Lower lobe of right lung (tissue), 2 donors: ENCODE results near the gene ROR1. TPM values are rescaled to one million over a fixed set of nuclear protein-coding genes. Genes with fewer than 3 reads are reported as not detected.

Experiments used
- ATAC-seq, 2 donors: fragments of 200-7000 bp; cut with Tn5 transposase; one replicate each; pipeline ENCODE4 v1.9.1; 2020 to 2022; ENCODE audit warnings: mild to moderate bottlenecking in 2 of 2, moderate library complexity in 2 of 2
- DNase-seq: peaks from one replicate; pipeline ENCODE4 v3.0.0-alpha.2; 2020
- H3K27ac ChIP-seq: fragments of 200-600 bp; one replicate; pipeline ENCODE4 v1.8.0; 2022
- H3K27me3 ChIP-seq: fragments of 200-600 bp; one replicate; pipeline ENCODE4 v1.8.0; 2022; ENCODE audit warnings: low read depth
- H3K36me3 ChIP-seq: fragments of 200-600 bp; one replicate; pipeline ENCODE4 v1.8.0; 2022; ENCODE audit warnings: mild to moderate bottlenecking
- H3K4me1 ChIP-seq: fragments of 200-600 bp; one replicate; pipeline ENCODE4 v1.8.0; 2022
- H3K4me3 ChIP-seq: fragments of 200-600 bp; one replicate; pipeline ENCODE4 v1.8.0; 2022; ENCODE audit warnings: mild to moderate bottlenecking
- H3K9me3 ChIP-seq: fragments of 200-600 bp; one replicate; pipeline ENCODE4 v1.8.0; 2022
- CTCF ChIP-seq: fragments of 200-600 bp; IDR thresholded peaks from one replicate; pipeline ENCODE4 v1.8.0; 2022; ENCODE audit warnings: antibody characterized with exemption, mild to moderate bottlenecking
- intact Hi-C: fragments of 100-400 bp; cut with DNase I; formaldehyde crosslinking; loops from one replicate; pipeline ENCODE4 v1.11.0; 2022
- total RNA-seq: library from RNA; stranded (reverse); fragmentation: NEBNext Ultra II Directional; extraction: Animal tissue kit (Norgen Biotek cat#: 25700); gene quantifications from one replicate; pipeline ENCODE4 v1.2.1, GENCODE V29; 2021
- donor health status: DM: no; HTN: yes; CAD: no; lungs with severe emphysema.

Gene ROR1
- total RNA-seq, 1 donor from 2014 or later = 15.8 TPM

- no peak overlapping the region for H3K27ac ChIP-seq
- H3K27me3 ChIP-seq = no peaks in the 10 kb centered on the region
- no peak for TF ChIP-seq CTCF
- no peaks in the 10 kb centered on the region for H3K9me3 ChIP-seq
- intact Hi-C loops = no loop called here
- H3K4me1 ChIP-seq = no peaks in the 10 kb centered on the region
- DNase-seq (no peak), ATAC-seq (no peak)
- no peak overlapping the region for H3K4me3 ChIP-seq
- no peaks in the 10 kb centered on the region for H3K36me3 ChIP-seq
Measured at GRCh38 chr1:64051796-64052195, 278.0 kb downstream of the ROR1 start.

- intact Hi-C loops = no loop called here
- TF ChIP-seq CTCF = no peak
Measured at GRCh38 chr1:64052777-64053176, 279.0 kb downstream of the ROR1 start.

GRCh38 chr1:64055310-64055709 is 281.5 kb downstream of the ROR1 start:
- no peaks in the 10 kb centered on the region for H3K36me3 ChIP-seq
- no peak for TF ChIP-seq CTCF
- no peak overlapping the region for H3K4me3 ChIP-seq
- ATAC-seq (no peak), DNase-seq (no peak)
- H3K4me1 ChIP-seq = no peaks in the 10 kb centered on the region
- H3K9me3 ChIP-seq = no peaks in the 10 kb centered on the region
- intact Hi-C loops = no loop called here
- H3K27ac ChIP-seq = no peak overlapping the region
- no peaks in the 10 kb centered on the region for H3K27me3 ChIP-seq

More at GRCh38 chr1:64052777-64053176, 279.0 kb downstream of the ROR1 start:
- Histone ChIP-seq H3K4me3 (no peak overlapping the region), H3K27me3 (no peaks in the 10 kb centered on the region), H3K27ac (no peak overlapping the region), H3K4me1 (no peaks in the 10 kb centered on the region), H3K36me3 (no peaks in the 10 kb centered on the region), H3K9me3 (no peaks in the 10 kb centered on the region)
- DNase-seq = no peak
- ATAC-seq = no peak

GRCh38 chr1:64059556-64059955 is 285.7 kb downstream of the ROR1 start:
- Histone ChIP-seq H3K36me3 (no peaks in the 10 kb centered on the region), H3K27me3 (no peaks in the 10 kb centered on the region), H3K4me1 (no peaks in the 10 kb centered on the region), H3K4me3 (no peak overlapping the region), H3K27ac (no peak overlapping the region), H3K9me3 (no peaks in the 10 kb centered on the region)
- intact Hi-C loops = no loop called here
- DNase-seq (no peak), ATAC-seq (no peak)
- TF ChIP-seq CTCF = no peak

- ATAC-seq = no peak
- intact Hi-C loops = no loop called here
Measured at GRCh38 chr1:64060611-64061302, 286.9 kb downstream of the ROR1 start.

More at GRCh38 chr1:64060611-64061302, 286.9 kb downstream of the ROR1 start:
- TF ChIP-seq CTCF = no peak
- Histone ChIP-seq H3K27me3 (no peaks in the 10 kb centered on the region), H3K36me3 (no peaks in the 10 kb centered on the region), H3K9me3 (no peaks in the 10 kb centered on the region), H3K4me3 (no peak overlapping the region), H3K27ac (no peak overlapping the region), H3K4me1 (no peaks in the 10 kb centered on the region)
- DNase-seq = no peak
